Measurements from ENCODE around the gene DSE.
"Not testable (repeated sequence)": the region's sequence is repeated elsewhere in the genome, so short reads cannot be mapped to it uniquely, and the experiment has no call there.

The DSE gene

GRCh38 chr6:116370760-116371119, at the start of gene DSE:
Gene DSE (plus strand): TSS chr6:116370947. CDS start chr6:116399251, 28,304 bp downstream.
- POLR2A ChIA-PET, result interaction anchor here (0.8 to 2.1 kb wide), 9 partner anchors 9 to 270 kb away, joined by 3 to 8 read pairs (median 4); partner anchors contain the start of genes CALHM5 and NT5DC1
- 0 out of 2 replicates have a peak, but pooled peaks have one; percentile 9 for TF ChIP-seq FOXM1 (IDR thresholded peaks at IDR 0.05; ENCODE audit: borderline replicate concordance)
- TF ChIP-seq ZNF384 (IDR thresholded peaks at IDR 0.05), result no peak
- TF ChIP-seq SUZ12 (IDR thresholded peaks at IDR 0.05), result no peak
- DNase-seq (ENCODE audit: extremely low spot score), result peak; percentile 76
- CTCF ChIA-PET, result interaction anchor here (1.1 kb wide), 1 partner anchor 74 kb away, joined by 3 read pairs; no protein-coding TSS in a partner anchor

GRCh38 chr6:116321933-116322332, 48.8 kb upstream of the DSE start:
- DNase-seq (ENCODE audit: extremely low spot score); CTCF ChIA-PET; POLR2A ChIA-PET: not testable (repeated sequence)

GRCh38 chr6:116323863-116324262, 46.9 kb upstream of the DSE start:
- no peak for DNase-seq (ENCODE audit: extremely low spot score)
- CTCF ChIA-PET, result no interaction called here
- POLR2A ChIA-PET, result interaction anchor here (1.4 kb wide), 1 partner anchor 44 kb away, joined by 5 read pairs; the partner anchor contains the start of gene TSPYL1

GRCh38 chr6:116325634-116326132, 45.1 kb upstream of the DSE start:
- DNase-seq (ENCODE audit: extremely low spot score); POLR2A ChIA-PET; CTCF ChIA-PET: not testable (repeated sequence)

More at GRCh38 chr6:116323863-116324262, 46.9 kb upstream of the DSE start:
- no peak for TF ChIP-seq FOXM1 (IDR thresholded peaks at IDR 0.05; ENCODE audit: borderline replicate concordance)
- no peak for TF ChIP-seq TARDBP (IDR thresholded peaks at IDR 0.05)
- no peak for TF ChIP-seq PKNOX1 (IDR thresholded peaks at IDR 0.05)
- TF ChIP-seq ARNT (IDR thresholded peaks at IDR 0.05), result no peak
- no peak for TF ChIP-seq SUZ12 (IDR thresholded peaks at IDR 0.05)
- TF ChIP-seq NFRKB (IDR thresholded peaks at IDR 0.05), result no peak
- TF ChIP-seq CTBP1 (IDR thresholded peaks at IDR 0.05; ENCODE audit: borderline replicate concordance), result no peak
- TF ChIP-seq ZNF384 (IDR thresholded peaks at IDR 0.05), result no peak
- TF ChIP-seq LEF1 (IDR thresholded peaks at IDR 0.05; ENCODE audit: borderline replicate concordance), result no peak
- no peak for TF ChIP-seq BHLHE40 (IDR thresholded peaks at IDR 0.05; ENCODE audit: borderline replicate concordance)
- TF ChIP-seq HDGF (IDR thresholded peaks at IDR 0.05; ENCODE audit: borderline replicate concordance), result no peak
- TF ChIP-seq FOXA1 (IDR thresholded peaks at IDR 0.05), result no peak
- no peak for TF ChIP-seq SP1 (IDR thresholded peaks at IDR 0.05)
- TF ChIP-seq ELF4 (IDR thresholded peaks at IDR 0.05), result no peak
- TF ChIP-seq L3MBTL2 (conservative IDR thresholded peaks at IDR 0.05), result no peak

- ChIA-PET POLR2A (no interaction called here), CTCF (interaction anchor here (1.6 kb wide), 1 partner anchor 118 kb away, joined by 3 read pairs; no protein-coding TSS in a partner anchor)
- TF ChIP-seq LEF1 (IDR thresholded peaks at IDR 0.05; ENCODE audit: borderline replicate concordance) (no peak), ZNF384 (IDR thresholded peaks at IDR 0.05) (no peak), FOXK2 (IDR thresholded peaks at IDR 0.05) (no peak), SP1 (IDR thresholded peaks at IDR 0.05) (no peak), L3MBTL2 (conservative IDR thresholded peaks at IDR 0.05) (no peak), FOXA1 (IDR thresholded peaks at IDR 0.05) (no peak), PKNOX1 (IDR thresholded peaks at IDR 0.05) (no peak), SUZ12 (IDR thresholded peaks at IDR 0.05) (no peak), ARNT (IDR thresholded peaks at IDR 0.05) (no peak), NFRKB (IDR thresholded peaks at IDR 0.05) (no peak), CTBP1 (IDR thresholded peaks at IDR 0.05; ENCODE audit: borderline replicate concordance) (no peak), TARDBP (IDR thresholded peaks at IDR 0.05) (no peak), BHLHE40 (IDR thresholded peaks at IDR 0.05; ENCODE audit: borderline replicate concordance) (no peak), FOXM1 (IDR thresholded peaks at IDR 0.05; ENCODE audit: borderline replicate concordance) (no peak), ELF4 (IDR thresholded peaks at IDR 0.05) (no peak), HDGF (IDR thresholded peaks at IDR 0.05; ENCODE audit: borderline replicate concordance) (no peak)
- DNase-seq (ENCODE audit: extremely low spot score), result no peak
Observed at GRCh38 chr6:116326181-116326671, 44.5 kb upstream of the DSE start.

- no peak for DNase-seq (ENCODE audit: extremely low spot score)
- ChIA-PET POLR2A (interaction anchor here (0.6 kb wide), 1 partner anchor 569 kb away, joined by 3 read pairs; no protein-coding TSS in a partner anchor), CTCF (interaction anchor here (1.4 to 1.6 kb wide), 2 partner anchors 39 to 117 kb away, joined by 3 to 4 read pairs; no protein-coding TSS in a partner anchor)
- TF ChIP-seq SP1 (IDR thresholded peaks at IDR 0.05), result no peak
- no peak for TF ChIP-seq PKNOX1 (IDR thresholded peaks at IDR 0.05)
- TF ChIP-seq LEF1 (IDR thresholded peaks at IDR 0.05; ENCODE audit: borderline replicate concordance), result no peak
- TF ChIP-seq HDGF (IDR thresholded peaks at IDR 0.05; ENCODE audit: borderline replicate concordance), result no peak
- TF ChIP-seq L3MBTL2 (conservative IDR thresholded peaks at IDR 0.05), result no peak
- no peak for TF ChIP-seq FOXM1 (IDR thresholded peaks at IDR 0.05; ENCODE audit: borderline replicate concordance)
- no peak for TF ChIP-seq CTBP1 (IDR thresholded peaks at IDR 0.05; ENCODE audit: borderline replicate concordance)
- TF ChIP-seq SUZ12 (IDR thresholded peaks at IDR 0.05), result no peak
Observed at GRCh38 chr6:116326996-116327395, 43.8 kb upstream of the DSE start.
